NK-92 treated with Interleukin-12 subunit alpha and Interleukin-12 subunit beta, amount 100 ng/mL, for 24 hours (cell line): Measurements from ENCODE around the gene OTP.

Experiments
- DNase-seq: peaks from one replicate; lab custom pipeline; 2025; lab: John Stamatoyannopoulos, UW

OTP gene

DNA sequence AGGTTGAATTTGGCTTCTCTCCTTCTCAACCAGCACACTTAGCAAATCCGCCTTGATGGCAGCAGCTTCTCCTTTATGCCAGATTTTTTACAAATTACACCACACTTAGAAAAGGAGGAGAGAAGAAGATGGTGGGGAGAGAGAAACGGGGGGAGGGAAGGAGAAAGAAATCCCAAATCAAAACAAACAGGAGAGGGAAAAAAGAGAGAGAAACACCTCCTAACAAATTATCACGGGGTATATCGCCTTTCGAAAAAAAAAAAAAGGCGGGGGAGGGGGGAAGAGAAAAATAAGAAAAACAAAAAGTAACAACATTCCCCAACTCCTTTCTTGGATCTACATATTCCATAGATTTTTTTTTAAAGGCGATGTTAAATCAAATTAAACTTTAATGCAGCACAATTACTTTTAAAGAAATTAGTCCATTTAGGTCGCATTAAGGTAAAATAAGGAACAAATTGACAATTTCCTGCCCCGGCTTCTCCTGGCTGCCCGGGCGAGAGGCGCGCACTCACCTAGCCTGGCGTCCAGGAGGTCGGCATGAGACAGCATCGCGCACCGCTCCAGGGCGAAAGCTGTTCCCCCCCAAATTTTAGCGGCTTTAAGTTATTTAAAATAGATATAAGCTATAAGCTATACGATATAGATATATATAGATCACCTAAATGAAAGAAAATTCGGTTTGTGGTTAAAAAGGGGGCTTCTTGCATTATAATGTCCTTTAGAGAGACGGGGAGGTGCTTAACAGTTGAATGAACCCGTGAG lies at the start of gene OTP:
TSS of gene OTP (minus strand) at position 716 of the 765 bp plus-strand sequence. CDS start at position 552, 164 bp downstream.
- DNase-seq: no peak

DNA sequence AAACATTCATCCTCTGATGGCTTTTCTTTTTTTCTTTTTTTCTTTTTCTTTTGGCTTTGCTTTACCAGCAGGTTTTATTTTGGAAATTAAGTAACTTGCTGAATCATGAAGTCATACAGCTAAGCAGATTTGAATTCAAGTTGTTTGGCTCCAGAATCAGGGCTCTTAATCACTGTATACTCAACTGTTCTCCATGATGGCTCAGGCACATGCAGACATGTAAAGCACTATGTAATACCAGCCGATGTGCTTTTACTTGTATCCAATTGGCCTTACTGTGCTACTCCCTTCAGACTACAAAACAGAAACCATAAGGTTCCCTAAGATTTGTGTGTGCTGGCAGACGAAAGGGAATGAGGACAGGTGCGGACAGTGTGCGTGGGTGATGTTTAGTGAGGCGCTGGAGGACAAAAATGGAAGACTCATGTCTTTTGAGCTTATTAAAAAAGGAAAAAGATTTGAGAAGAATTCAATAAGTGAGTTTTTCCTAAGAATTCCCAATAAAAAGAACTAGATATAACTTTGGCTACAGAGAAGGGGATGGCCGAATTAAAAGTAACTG lies 44.7 kb upstream of the OTP start:
- no peak for DNase-seq

DNA sequence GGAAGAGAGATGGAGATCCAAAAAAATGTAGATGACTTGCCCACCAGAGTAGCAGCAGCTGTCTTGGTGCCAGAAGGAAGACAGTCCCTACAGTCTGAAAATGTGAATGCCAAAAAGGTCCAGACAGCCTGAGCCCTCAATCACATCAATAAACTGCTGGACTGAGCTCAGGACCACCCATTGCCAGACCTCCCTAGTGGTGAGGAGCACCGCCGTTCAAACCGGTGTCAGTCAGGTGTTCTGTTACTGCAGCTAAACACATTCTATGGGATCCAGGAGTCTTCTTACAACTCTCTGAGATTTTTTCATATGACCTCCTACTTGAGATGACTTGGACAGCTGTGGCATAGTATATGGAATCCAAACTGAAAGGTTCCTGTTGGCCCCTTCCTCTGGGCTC lies 32.0 kb upstream of the OTP start:
- no peak for DNase-seq

DNA sequence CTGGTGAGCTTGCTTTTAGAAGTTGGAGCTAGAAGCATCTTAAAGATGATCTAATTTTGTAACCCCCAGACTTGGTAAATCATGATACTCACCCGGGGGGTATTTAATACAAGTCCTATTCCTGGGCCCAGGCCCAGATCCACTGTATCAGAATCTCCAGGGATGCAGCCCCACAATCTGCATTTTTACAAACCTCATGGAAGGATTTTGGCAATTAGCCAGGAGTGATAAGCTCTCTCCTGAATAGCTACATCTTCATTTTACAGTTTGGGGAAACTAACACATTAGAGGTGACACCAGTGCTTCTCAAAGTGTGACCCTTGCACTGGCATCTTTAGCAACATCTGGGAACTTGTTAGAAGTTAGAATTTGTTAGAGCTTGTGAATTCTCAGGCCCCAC lies 31.2 kb upstream of the OTP start:
- no peak for DNase-seq

DNA sequence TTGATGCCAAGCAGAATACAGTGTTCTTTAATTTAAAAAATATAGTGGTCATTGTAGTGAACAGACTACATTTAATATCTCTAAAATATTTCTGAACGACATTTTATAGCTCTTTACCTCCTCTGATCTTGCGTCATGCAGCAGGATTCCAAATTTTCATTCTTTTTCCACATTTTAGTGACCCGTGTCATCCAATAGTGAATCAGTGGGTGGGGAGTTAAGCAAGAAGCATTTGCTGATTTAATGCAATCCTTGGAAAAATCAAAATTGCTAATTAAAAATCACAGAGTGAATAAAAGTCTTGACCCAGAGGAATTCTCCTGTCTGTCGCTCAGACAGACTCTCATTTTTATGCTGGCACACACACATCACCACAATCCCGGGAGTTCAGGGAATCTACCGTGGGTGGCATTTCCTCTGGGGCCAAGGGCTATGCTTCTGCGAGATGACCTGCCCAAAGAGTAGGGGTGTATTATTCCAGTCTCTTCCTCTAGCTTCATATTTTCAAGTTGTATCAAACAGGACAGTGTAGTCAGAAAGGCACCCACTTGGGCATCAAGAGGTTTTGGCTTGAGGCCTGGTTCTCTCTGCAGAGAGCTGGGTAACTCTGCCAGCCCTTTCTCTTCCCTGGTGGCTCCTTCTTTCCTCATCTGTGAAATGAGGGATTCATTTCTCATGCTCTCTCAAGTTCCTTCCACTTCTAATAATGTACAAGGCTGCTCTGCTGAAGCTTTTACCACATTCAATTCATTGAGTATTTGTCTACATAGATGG lies 24.8 kb upstream of the OTP start:
- DNase-seq: no peak

DNA sequence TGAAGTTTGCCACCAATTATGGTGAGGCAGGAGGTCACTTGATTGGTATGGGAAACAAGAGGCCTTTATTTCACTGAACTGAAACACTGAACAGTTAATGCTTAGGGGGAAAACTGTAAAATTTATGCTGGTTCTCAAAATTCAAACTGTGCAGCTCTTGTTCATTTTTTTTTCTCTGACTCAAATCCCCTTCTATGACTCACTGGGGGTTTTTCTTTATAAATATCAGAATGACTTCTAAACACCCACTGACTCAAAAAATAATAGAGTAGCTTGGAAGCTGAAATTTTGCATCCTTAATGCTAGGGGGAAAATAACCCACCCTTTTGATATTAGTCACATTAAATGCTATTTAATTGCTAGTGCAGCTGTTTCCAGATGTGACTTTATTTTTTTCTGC lies 24.1 kb upstream of the OTP start:
- no peak for DNase-seq

DNA sequence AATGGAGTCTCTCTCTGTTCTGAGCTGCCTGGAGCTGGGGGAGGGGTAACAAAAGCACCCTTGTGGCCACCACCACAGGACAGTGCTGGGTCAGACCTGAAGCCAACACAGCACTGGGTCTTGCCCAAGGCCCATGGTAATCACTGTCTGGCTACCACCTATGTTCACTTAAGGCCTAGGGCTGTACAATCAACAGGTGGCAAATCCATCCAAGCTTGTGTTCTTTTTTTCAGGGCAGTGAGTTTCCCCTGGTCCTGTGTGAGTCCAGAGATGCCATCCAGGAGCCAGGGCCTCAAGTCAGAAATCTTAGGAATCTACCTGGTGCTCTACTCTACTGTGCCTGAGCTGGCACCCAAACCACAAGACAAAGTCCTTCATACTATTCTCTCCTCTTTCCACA lies 20.1 kb upstream of the OTP start:
- no peak for DNase-seq

DNA sequence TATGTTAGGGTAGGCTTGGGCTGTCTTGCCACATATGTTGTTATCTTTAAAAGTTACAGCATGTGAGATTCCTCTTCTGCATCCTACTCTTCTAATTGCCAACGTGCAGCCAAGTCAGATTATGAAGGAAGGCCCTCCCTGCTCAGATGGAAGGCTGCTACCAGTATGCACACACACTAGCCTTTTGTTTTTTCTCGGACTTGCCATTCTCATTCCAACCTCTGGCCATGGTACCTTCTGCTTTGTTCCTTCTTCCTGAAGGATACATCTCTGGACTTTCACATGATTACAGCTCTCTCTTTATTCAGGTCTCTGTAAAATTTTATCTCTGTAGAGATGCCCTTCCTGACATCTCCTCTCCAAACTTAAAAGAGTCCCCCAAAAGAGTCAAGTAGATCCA lies 12.8 kb upstream of the OTP start:
- DNase-seq: no peak

DNA sequence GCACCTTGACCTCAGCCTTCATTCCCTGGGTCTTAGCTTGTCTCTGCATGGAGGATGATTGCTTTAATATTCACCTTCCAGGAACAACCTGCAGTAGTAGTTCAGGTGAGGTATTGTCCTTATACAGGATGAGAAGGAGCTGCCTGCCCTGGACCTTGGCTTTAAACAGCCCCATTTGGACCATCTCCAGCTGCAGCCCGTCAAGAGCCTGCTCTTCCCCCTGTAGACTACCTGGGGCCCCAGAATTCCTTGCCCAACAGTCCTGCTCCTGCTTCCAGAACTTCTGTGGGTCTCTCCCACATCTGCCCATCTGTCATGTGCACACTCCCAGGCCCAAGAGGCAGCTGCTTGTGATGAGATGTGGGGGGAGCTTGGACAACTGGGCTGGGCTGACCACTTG lies 12.2 kb upstream of the OTP start:
- DNase-seq: no peak

DNA sequence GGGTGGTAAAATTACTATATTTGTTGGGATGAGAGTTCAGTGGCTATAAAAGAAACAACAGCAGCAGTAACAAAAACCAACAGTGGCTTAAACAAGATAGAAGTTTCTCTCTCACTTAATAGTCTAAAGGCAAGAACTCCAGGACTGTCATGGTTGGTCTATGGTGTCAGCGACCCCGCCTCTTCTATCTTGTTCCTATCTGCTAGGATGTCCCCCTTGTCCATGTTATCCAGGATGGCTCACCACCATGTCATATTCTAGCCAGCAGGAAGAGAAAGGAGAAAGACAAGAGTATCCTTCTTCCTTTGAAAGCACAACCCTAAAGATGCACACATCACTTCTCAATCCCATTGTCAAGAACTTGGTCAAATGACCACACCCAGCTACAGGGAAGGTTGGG lies 11.3 kb upstream of the OTP start:
- DNase-seq: no peak

DNA sequence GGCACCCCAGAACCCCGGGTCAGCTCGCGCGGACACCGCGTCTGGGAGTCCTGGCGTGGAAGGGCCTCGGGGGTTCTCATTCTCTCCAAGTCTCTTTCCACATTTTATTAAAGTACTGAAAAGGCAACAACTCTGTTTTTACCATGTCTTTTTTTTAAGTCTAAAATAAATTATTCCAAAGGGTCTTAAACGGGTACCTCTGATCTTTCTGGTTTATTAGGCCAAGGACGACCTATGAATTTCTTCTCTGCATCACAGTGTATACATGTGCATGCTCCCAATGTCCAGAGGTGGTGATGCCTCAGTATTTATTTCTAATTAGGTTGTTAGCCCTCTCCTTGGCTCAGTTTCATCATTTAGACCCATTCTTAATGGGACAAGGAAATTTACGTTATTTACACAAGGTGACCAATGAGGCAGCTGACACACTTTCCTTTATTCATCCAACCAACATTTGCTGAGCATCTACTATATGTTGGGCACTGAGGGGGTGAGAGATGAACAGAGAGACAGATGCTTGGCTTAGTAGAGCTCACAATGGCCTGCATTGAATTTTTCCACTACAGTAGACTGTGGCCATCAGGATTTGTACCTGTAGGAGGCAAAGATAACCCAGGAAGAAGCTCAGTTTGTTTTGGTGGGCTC lies 7.6 kb upstream of the OTP start:
- DNase-seq: no peak

DNA sequence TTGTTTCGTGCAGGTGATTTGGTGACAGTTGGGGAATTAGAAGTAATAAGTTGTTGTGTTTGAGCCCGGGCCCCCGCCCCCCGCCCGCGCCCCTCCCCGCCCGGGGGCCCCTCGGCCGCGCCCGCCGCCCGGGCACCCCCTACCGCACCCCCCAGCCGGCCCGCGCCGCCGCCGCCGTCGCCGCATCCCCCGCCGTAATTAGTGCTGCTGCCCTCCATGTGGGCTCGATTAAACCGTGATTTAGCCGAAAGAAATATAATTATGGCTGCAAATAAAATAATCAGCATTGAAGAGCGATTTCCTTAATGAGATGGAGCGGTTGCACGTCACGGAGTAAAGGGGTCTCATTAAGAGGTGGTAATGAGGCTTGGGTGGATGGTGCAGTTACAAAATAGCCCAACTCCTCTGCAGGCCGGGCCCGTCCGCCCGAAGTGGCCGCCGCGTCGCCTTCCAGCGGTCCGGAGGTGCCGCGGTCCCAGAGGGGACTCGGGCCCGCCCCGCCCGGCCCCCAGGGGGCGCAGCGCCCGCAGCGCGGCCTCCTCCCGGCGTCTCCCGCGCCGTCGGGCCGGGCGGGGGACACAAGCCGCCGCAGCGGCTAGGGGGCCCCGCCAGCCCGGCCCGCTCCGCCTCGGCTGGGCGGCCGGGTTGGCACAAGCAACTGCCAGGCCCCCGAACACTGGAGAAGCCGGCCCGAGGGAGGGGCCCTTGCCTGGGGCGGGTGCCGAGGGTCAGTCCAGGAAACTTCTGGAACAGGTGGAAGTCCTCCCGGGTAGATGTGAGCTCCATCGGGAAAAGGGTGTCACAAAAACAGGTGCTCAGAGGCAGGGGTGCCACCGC lies 6.9 kb upstream of the OTP start:
- no peak for DNase-seq

DNA sequence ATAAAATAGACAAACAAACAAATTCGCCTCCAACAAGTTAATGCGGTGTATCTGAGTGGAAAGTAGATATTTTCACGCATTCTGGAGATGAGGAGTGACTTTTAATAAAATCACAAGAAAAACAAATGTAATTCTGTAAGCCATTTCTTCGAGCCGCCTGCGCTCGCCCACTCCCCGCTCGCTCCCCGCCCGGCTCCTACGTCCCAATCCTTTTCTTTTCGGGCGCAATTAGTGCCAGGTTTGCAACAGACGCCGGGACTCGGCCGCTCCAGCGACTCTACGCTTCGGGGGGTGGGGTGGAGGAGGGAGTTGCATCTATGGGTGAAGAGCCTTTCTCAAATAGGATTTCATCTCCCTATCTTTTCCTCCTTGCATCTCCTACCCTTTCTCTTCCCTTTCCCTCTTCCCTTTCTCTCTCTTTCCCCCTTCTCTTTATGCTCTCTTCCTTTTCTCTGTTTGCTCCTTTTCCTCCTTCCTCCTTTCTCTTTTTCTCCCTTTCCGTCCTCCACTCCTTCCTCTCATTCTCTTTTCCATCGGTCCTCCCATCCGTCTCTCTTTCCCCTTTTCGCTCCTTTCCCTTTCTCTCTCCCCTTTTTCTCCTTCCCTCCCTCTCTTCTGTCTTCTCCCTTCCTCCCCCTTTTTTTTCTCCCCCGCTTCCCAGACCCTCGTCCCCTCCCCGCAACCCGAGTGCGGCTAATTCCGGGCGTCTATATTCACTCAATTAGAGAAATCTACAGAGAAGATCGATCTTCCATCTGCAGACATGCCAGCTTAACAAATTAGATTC lies 6.1 kb upstream of the OTP start:
- no peak for DNase-seq

DNA sequence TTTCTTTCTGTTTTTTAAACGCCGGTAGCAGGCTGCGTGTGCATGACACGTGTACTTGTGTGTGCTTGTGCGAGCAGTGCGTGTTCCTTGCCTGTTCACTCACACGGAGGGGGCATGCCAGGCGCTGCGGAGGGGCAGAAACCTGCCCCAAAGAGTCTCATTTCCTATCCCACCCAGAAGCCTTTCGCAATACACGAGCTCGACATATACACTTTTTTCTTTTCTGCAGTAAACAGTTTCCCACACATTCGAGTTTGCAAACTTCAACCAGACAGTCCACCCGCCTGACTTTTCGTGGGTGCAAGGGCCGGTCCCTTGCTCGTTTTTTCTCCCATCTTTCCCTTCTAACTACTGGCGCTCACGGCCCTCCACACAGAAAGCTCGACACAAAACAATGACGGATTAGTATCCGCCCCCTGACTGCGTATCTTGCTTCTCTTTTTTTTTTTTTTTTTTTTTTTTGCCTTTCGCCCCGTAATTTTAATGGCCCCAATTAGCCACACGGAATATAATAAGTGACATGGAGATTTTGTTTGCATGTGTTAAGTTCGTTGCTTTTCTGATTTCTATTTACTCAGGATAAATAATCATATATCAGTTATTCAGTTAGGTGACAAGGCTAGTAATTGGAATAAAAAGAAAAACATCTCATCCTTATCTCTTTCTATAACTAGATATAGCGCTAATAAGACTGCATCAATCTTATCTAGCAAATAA lies 5.3 kb upstream of the OTP start:
- no peak for DNase-seq

DNA sequence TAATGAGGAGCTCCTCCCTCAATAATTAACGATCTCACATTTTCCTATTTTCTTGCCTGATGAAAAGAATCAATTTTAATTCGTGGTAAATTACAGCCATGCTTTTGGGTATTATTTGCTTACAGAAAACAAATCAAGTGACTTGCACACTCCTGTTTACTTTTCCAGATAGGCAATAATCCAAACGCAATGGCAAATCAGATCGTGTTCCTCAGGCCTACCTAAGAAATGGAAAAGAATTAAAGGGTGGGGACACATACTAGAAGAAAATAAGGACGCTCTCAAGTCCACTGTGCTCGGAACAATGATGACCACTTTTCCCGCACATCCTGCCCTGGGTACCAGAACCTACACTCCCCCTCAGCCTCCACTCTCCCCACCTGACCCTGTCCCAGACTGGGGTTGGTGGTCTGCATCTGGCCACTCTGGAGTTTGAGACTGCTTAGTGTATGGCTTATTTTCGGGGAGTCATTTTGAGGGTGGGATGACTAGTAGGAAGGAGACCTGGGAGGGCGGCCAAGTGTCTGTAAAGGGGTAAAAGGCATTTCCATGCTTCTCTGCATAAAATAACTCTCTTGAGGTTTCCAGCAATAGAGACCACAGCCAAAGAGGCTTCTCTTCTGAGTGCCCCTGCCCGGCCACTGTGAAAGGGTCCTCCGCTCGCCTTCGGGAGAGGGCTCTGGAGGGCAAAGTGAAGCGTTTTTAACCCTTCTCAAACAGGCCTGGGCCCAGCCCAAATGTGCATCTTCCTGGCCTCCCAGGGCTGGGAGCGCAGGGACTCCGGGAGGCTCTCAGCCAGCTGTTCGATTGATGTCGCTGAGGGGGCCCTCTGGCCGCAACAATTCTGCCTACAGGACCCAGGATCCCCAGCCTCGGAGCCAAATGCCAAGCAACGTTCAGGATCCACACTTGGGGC lies 4.5 kb upstream of the OTP start:
- no peak for DNase-seq

DNA sequence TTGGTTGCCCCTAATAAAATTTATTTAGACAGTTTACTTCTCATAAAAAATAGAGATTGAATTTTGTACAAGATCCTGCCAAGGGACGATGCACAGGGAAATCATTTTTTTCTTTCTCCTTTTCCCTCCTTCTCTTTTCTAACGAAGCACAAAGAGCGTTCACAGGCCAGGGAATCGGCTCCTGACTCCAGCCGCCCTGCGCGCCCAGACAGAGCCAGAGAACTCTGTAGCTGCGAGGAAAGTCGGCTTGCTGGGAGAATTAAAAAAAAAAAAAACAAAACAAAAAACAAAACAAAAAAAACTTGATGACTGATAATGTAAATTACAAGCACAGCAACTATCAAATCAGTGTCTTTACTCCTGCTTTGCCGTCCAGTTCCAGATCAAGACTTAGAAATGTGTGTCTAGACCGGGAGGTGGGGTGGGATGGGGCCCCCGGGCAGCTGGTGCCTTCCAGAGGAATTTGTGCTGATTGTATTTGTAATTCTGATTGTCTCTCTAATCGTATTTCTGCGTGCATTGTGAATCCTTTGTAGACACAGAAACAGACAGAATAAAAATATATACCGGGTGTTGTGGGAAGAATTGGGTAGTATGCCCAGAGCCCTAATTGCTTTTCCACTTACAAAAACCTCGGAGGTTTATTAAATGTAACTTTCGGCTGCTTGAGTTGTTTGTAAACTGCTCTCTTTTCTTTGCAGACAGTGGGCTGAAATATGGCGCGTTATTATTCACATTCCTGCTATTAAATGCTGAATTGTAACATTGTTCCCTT lies 3.6 kb upstream of the OTP start:
- DNase-seq: no peak

DNA sequence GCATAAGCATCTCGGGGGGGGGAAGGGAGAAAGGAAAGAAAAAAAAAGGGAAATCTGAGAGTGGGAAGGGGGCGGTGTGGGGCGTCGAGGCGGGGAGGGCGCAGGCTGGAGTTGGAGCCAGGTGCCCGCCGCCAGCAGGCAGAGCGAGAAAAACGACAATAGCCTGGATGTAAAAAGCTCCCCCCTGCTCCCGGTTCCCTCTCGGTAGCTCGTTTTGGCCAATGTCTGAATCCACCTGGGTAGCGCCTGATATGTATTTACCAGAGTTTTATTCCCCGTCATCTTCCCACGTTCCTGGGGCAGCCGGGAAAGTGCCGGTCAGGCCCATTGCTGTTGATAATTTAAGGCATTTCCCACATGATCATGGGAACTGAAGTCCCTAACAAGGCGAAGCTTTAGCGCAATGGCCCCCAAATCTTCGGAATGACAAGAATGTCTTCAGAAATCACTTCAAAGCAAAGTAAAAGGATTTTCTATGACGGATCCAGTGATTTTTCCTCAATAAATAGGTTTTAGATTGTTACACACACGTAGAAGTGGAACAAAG lies 3.0 kb upstream of the OTP start:
- DNase-seq: no peak
